ENCODE data around the gene KDM4B. TPM values are rescaled to one million over a fixed set of nuclear protein-coding genes. Genes with fewer than 3 reads are reported as not detected.
A peak's percentile ranks its signal among the peaks of the same experiment; 100 is the strongest.
"Not testable (repeated sequence)": the region's sequence is repeated elsewhere in the genome, so short reads cannot be mapped to it uniquely, and the experiment has no call there.

The KDM4B gene
- total RNA-seq, 1 experiment from 2014 or later: 43.7 TPM

DNA sequence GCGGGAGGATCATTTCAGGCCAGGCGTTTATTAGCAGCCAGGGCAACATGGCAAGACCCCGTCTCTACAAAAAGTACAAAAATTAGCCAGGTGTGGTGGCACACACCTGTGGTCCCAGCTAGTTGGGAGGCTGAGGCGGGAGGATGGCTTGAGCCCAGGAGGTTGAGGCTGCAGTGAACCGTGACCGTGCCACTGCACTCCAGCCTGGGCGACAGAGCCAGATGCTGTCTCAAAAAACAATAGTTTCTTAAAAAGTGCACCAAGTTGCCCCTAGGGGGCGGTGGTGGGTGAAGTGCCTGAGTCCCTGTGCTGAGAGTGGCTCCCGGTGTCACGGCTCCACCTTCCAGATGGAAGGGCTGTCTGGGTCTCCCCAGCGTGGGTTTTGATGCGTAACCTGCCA, 60.7 kb downstream of the KDM4B start:
- H4K8ac ChIP-seq (replicated peaks; ENCODE audit: insufficient read length, low read depth, low read length); H3K4me1 ChIP-seq (ENCODE audit: insufficient read depth, low read length); H3K4me3 Mint-ChIP-seq; H3K23ac ChIP-seq (ENCODE audit: insufficient read length, low read depth, low read length); H3K79me2 ChIP-seq (ENCODE audit: insufficient read depth, low read length); H3K9me3 Mint-ChIP-seq; H3K27me3 Mint-ChIP-seq (ENCODE audit: low read depth); H3K27me3 ChIP-seq (ENCODE audit: insufficient read depth, low read length); H4K5ac ChIP-seq (ENCODE audit: insufficient read length, low read depth, low read length); H3K27ac ChIP-seq (ENCODE audit: insufficient read length, low read depth, low read length); H2BK12ac ChIP-seq (ENCODE audit: insufficient read length, low read depth, low read length); H2BK20ac ChIP-seq (ENCODE audit: low read depth, low read length, poor library complexity, severe bottlenecking); H2BK5ac ChIP-seq (ENCODE audit: insufficient read length, low read length); H3K9me3 ChIP-seq (ENCODE audit: control insufficient read depth, low read depth, low read length); H3K56ac ChIP-seq (ENCODE audit: insufficient read length, low read depth, low read length); H2BK120ac ChIP-seq (ENCODE audit: low read depth, low read length, poor library complexity, severe bottlenecking); H3K14ac ChIP-seq (ENCODE audit: insufficient read depth, low read length); H3K79me1 ChIP-seq (ENCODE audit: insufficient read depth, low read depth, low read length, poor library complexity, severe bottlenecking); H3K4me2 ChIP-seq (ENCODE audit: insufficient read depth, insufficient read length, low read length); H4K91ac ChIP-seq (ENCODE audit: insufficient read length, low read depth, low read length); H3T11ph ChIP-seq (ENCODE audit: low read length); H2AK5ac ChIP-seq (ENCODE audit: insufficient read length, low read length); H3K4ac ChIP-seq (ENCODE audit: low read depth, low read length); H3K23me2 ChIP-seq (ENCODE audit: insufficient read length, low read depth, low read length, poor library complexity, severe bottlenecking); H4K20me1 ChIP-seq (ENCODE audit: control insufficient read depth, insufficient read depth, insufficient read length); H3K9ac ChIP-seq (ENCODE audit: extremely low read depth, insufficient read length, low read length); H3K18ac ChIP-seq (ENCODE audit: insufficient read length, low read depth, low read length); H2AFZ ChIP-seq (ENCODE audit: low read length); H2BK15ac ChIP-seq (ENCODE audit: low read depth, low read length): not testable (repeated sequence)
- H3K4me1 Mint-ChIP-seq: peaks cover 3 to 17% of the 10 kb centered on the region in 2 experiments; a peak in 3 of 4 replicates
- DNase-seq: peak; percentile 76
- H3K27ac Mint-ChIP-seq: peak overlapping the region in 1 of 3 experiments; percentile 90; a peak in 1 of 7 replicates
- H3K36me3 Mint-ChIP-seq (ENCODE audit: insufficient read depth in 1 of 3, low read depth in 3 of 3): peaks cover 5 to 17% (median 12%) of the 10 kb centered on the region in 3 experiments
- WGBS (ENCODE audit: extremely low coverage, insufficient read length, low lambda C conversion rate): no CpG with 5 or more reads among the region's 12 CpGs
- TF ChIP-seq, protein P1, sequence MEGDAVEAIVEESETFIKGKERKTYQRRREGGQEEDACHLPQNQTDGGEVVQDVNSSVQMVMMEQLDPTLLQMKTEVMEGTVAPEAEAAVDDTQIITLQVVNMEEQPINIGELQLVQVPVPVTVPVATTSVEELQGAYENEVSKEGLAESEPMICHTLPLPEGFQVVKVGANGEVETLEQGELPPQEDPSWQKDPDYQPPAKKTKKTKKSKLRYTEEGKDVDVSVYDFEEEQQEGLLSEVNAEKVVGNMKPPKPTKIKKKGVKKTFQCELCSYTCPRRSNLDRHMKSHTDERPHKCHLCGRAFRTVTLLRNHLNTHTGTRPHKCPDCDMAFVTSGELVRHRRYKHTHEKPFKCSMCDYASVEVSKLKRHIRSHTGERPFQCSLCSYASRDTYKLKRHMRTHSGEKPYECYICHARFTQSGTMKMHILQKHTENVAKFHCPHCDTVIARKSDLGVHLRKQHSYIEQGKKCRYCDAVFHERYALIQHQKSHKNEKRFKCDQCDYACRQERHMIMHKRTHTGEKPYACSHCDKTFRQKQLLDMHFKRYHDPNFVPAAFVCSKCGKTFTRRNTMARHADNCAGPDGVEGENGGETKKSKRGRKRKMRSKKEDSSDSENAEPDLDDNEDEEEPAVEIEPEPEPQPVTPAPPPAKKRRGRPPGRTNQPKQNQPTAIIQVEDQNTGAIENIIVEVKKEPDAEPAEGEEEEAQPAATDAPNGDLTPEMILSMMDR (conservative IDR thresholded peaks at IDR 0.05): peak; percentile 81
